Osteoblast (primary cell): ENCODE results near the gene FGFRL1. TPM values are rescaled to one million over a fixed set of nuclear protein-coding genes. Genes with fewer than 3 reads are reported as not detected.

ENCODE experiments used
- DNase-seq: peaks from one replicate; pipeline ENCODE4 v3.0.0; 2011; ENCODE audit warnings: low spot score, mixed read lengths; ENCODE audit not compliant: insufficient read length; ENCODE audit errors: missing footprints
- H2AFZ ChIP-seq: 2 replicates; pipeline ENCODE4 v1.6.0; 2011; ENCODE audit warnings: mild to moderate bottlenecking, low read length
- H3K27ac ChIP-seq: 2 replicates; pipeline ENCODE4 v1.5.1; 2011; ENCODE audit warnings: mild to moderate bottlenecking, low read depth, low read length, moderate library complexity
- H3K27me3 ChIP-seq: 2 replicates; pipeline ENCODE4 v1.6.0; 2012; ENCODE audit warnings: mild to moderate bottlenecking, control low read depth, inconsistent platforms, low read length, moderate library complexity; ENCODE audit not compliant: insufficient read depth
- H3K36me3 ChIP-seq: 2 replicates; pipeline ENCODE4 v1.5.1; 2011; ENCODE audit warnings: mild to moderate bottlenecking, low read length, control low read depth, moderate library complexity; ENCODE audit not compliant: insufficient read depth
- H3K4me1 ChIP-seq: 2 replicates; pipeline ENCODE4 v1.5.1; 2011; ENCODE audit warnings: mild to moderate bottlenecking, low read length, control low read depth, moderate library complexity; ENCODE audit not compliant: insufficient read depth
- H3K4me2 ChIP-seq: 2 replicates; pipeline ENCODE4 v1.6.0; 2011; ENCODE audit warnings: mild to moderate bottlenecking, low read length; ENCODE audit not compliant: insufficient read depth
- H3K4me3 ChIP-seq: fragments of 200-600 bp; sonication (generic); 3 replicates; pipeline ENCODE4 v1.5.1; 2012; ENCODE audit warnings: mild to moderate bottlenecking, low read length, inconsistent platforms; ENCODE audit not compliant: insufficient read depth
- H3K79me2 ChIP-seq: 2 replicates; pipeline ENCODE4 v1.6.0; 2012; ENCODE audit warnings: mild to moderate bottlenecking, low read length, control low read depth, inconsistent platforms; ENCODE audit not compliant: insufficient read depth
- H3K9me3 ChIP-seq: 2 replicates; pipeline ENCODE4 v1.5.1; 2011; ENCODE audit warnings: low read depth, low read length, control low read depth
- H4K20me1 ChIP-seq: 2 replicates; pipeline ENCODE4 v1.6.0; 2012; ENCODE audit warnings: mild to moderate bottlenecking, low read length, control low read depth; ENCODE audit not compliant: insufficient read depth
- CTCF ChIP-seq: IDR thresholded peaks from 2 replicates; pipeline ENCODE4 v1.5.1; 2011; ENCODE audit warnings: mild to moderate bottlenecking, low read depth, low read length, moderate library complexity; ENCODE audit errors: extremely low read depth
- total RNA-seq: library from RNA; depleted of rRNA; stranded (reverse); fragments of >200 nt; gene quantifications from 2 replicates; pipeline ENCODE4 v1.2.3, GENCODE V29; 2012

Gene FGFRL1
- total RNA-seq, 1 donor, result 30.8 TPM

- H3K36me3 ChIP-seq, result no peaks in the 10 kb centered on the region
- peaks cover 18% of the 10 kb centered on the region for H4K20me1 ChIP-seq
- peaks cover 23% of the 10 kb centered on the region for H3K4me1 ChIP-seq
- H2AFZ ChIP-seq, result peak within 1 kb of the TSS; percentile 97
- peak within 1 kb of the TSS; percentile 96 for H3K4me2 ChIP-seq
- H3K79me2 ChIP-seq, result peaks cover 9% of the 10 kb centered on the region
- DNase-seq, result peak; percentile 99
- H3K4me3 ChIP-seq, result peak within 1 kb of the TSS; percentile 84
- no peaks in the 10 kb centered on the region for H3K9me3 ChIP-seq
- peak; percentile 31 for TF ChIP-seq CTCF
- H3K27ac ChIP-seq, result peak within 1 kb of the TSS; percentile 63
- no peaks in the 10 kb centered on the region for H3K27me3 ChIP-seq
These were observed 24.4 kb upstream of the FGFRL1 start, which contains the start of gene IDUA for GRCh38 chr4:986879-987623. Gene IDUA (plus strand): TSS chr4:987044. CDS start chr4:987085, 41 bp downstream.

GRCh38 chr4:987624-988513, 23.6 kb upstream of the FGFRL1 start:
- Histone ChIP-seq H4K20me1 (peaks cover 22% of the 10 kb centered on the region), H3K27ac (peak overlapping the region; percentile 17), H3K9me3 (no peaks in the 10 kb centered on the region), H3K79me2 (peaks cover 9% of the 10 kb centered on the region), H3K4me2 (peak overlapping the region; percentile 96), H3K4me3 (peak overlapping the region; percentile 84), H3K27me3 (no peaks in the 10 kb centered on the region), H2AFZ (peak overlapping the region; percentile 76), H3K36me3 (no peaks in the 10 kb centered on the region), H3K4me1 (peaks cover 23% of the 10 kb centered on the region)
- DNase-seq, result peak; percentile 100
- no peak for TF ChIP-seq CTCF

GRCh38 chr4:988726-989721, 22.4 kb upstream of the FGFRL1 start:
- Histone ChIP-seq H3K4me3 (no peak overlapping the region), H3K27me3 (no peaks in the 10 kb centered on the region), H3K27ac (no peak overlapping the region), H3K79me2 (peaks cover 9% of the 10 kb centered on the region), H3K36me3 (no peaks in the 10 kb centered on the region), H3K9me3 (no peaks in the 10 kb centered on the region), H3K4me2 (no peak overlapping the region), H2AFZ (no peak overlapping the region), H3K4me1 (peaks cover 23% of the 10 kb centered on the region), H4K20me1 (peaks cover 26% of the 10 kb centered on the region)
- DNase-seq, result no peak
- TF ChIP-seq CTCF, result no peak
